ENCODE measurements around the gene POGZ.

The POGZ gene

GRCh38 chr1:151370211-151370911, 88.9 kb downstream of the POGZ start:
- DNase-seq: no peak

GRCh38 chr1:151369621-151370048, 89.7 kb downstream of the POGZ start:
- DNase-seq: no peak

- DNase-seq: no peak
These were observed 90.0 kb downstream of the POGZ start for GRCh38 chr1:151369302-151369610.

- DNase-seq: no peak
These were observed 90.6 kb downstream of the POGZ start for GRCh38 chr1:151368393-151369301.

- DNase-seq: no peak
These were observed 91.5 kb downstream of the POGZ start for GRCh38 chr1:151367658-151368392.

- DNase-seq: no peak
These were observed 94.3 kb downstream of the POGZ start for GRCh38 chr1:151364996-151365395.

- no peak for DNase-seq
These were observed 96.8 kb downstream of the POGZ start for GRCh38 chr1:151362308-151363155.

- no peak for DNase-seq
These were observed 97.4 kb downstream of the POGZ start for GRCh38 chr1:151361883-151362282.

- DNase-seq: no peak
These were observed 102.6 kb downstream of the POGZ start for GRCh38 chr1:151356696-151357095.

Measured in NCI-H2107 (cell line).